Left ventricle myocardium inferior (tissue), 1 donor: Measurements from ENCODE around the gene KLF17. TPM values are rescaled to one million over a fixed set of nuclear protein-coding genes. Genes with fewer than 3 reads are reported as not detected.

Experiments
- DNase-seq: peaks from one replicate; pipeline ENCODE4 v3.0.0-alpha.2; 2020
- H3K27ac ChIP-seq: fragments of 200-600 bp; replicated peaks from 2 replicates; pipeline ENCODE4 v1.8.0; 2021
- H3K27me3 ChIP-seq: fragments of 200-600 bp; 2 replicates; pipeline ENCODE4 v1.8.0; 2021; ENCODE audit warnings: low read depth
- H3K36me3 ChIP-seq: fragments of 200-600 bp; 2 replicates; pipeline ENCODE4 v1.8.0; 2021
- H3K4me1 ChIP-seq: fragments of 200-600 bp; 2 replicates; pipeline ENCODE4 v1.8.0; 2021
- H3K4me3 ChIP-seq: fragments of 200-600 bp; 2 replicates; pipeline ENCODE4 v1.8.0; 2021; ENCODE audit warnings: mild to moderate bottlenecking, moderate library complexity
- H3K9me3 ChIP-seq: fragments of 200-600 bp; replicated peaks from 2 replicates; pipeline ENCODE4 v1.8.0; 2021
- intact Hi-C: fragments of 100-400 bp; cut with micrococcal nuclease; formaldehyde crosslinking; loops from one replicate; pipeline ENCODE4 v1.11.0; 2022
- total RNA-seq: library from RNA; stranded (reverse); fragmentation: NEBNext Ultra II Directional; extraction: Animal tissue kit (Norgen Biotek cat#: 25700); gene quantifications from one replicate; pipeline ENCODE4 v1.2.1, GENCODE V29; 2021
- TF ChIP-seq, protein P1 (sequence below): fragments of 200-600 bp; IDR thresholded peaks from 2 replicates; pipeline ENCODE4 v1.8.0; 2021; ENCODE audit warnings: antibody characterized with exemption, mild to moderate bottlenecking, borderline replicate concordance
- donor health status: DM: no; HTN: yes; CAD: no; lungs with severe emphysema.

The KLF17 gene
- total RNA-seq, 1 donor from 2014 or later = not detected

DNA sequence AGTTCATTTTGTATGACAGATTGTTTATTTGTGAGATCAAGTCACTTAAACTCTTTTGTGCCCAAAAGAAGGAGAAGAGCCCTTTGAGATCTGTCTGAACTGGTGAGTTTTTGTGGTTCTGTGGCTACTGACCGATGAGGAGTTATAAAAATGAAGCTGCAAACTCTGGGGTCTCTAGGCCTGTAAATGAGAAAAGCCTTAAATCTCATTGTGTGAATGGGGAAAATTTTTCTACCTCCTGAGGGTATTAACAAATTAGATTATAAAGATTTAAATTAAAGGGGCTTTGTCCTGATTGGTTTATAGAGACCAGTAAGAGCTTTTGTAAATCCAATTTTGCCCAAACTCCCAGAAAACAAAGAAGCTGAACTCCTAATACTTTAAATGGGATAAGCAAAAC, 9.7 kb upstream of the KLF17 start:
- Histone ChIP-seq H3K4me3 (no peak overlapping the region), H3K27ac (no peak overlapping the region), H3K27me3 (peaks cover 56% of the 10 kb centered on the region), H3K9me3 (no peaks in the 10 kb centered on the region), H3K36me3 (no peaks in the 10 kb centered on the region), H3K4me1 (no peaks in the 10 kb centered on the region)
- DNase-seq = no peak
- TF ChIP-seq, protein P1, sequence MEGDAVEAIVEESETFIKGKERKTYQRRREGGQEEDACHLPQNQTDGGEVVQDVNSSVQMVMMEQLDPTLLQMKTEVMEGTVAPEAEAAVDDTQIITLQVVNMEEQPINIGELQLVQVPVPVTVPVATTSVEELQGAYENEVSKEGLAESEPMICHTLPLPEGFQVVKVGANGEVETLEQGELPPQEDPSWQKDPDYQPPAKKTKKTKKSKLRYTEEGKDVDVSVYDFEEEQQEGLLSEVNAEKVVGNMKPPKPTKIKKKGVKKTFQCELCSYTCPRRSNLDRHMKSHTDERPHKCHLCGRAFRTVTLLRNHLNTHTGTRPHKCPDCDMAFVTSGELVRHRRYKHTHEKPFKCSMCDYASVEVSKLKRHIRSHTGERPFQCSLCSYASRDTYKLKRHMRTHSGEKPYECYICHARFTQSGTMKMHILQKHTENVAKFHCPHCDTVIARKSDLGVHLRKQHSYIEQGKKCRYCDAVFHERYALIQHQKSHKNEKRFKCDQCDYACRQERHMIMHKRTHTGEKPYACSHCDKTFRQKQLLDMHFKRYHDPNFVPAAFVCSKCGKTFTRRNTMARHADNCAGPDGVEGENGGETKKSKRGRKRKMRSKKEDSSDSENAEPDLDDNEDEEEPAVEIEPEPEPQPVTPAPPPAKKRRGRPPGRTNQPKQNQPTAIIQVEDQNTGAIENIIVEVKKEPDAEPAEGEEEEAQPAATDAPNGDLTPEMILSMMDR = no peak
- intact Hi-C loops = no loop called here

DNA sequence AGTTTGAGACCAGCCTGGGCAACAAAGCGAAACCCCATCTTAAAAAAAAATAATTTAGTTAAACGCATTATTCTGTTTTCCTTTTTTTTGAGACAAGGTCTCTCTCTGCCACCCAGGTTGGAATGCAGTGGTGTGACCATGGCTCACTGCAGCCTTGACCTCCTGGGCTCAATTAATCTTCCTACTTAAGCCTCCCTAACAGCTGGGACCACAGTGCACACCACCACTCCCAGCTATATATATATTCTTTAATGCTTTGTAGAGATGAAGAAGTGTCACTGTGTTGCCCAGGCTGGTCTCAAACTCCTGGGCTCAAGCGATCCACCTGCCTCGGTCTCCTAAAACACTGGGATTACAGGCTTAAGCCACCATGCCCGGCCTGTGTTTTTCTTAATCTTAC, 7.7 kb upstream of the KLF17 start:
- Histone ChIP-seq H3K4me1 (no peaks in the 10 kb centered on the region), H3K27me3 (peaks cover 37% of the 10 kb centered on the region), H3K9me3 (no peaks in the 10 kb centered on the region), H3K27ac (no peak overlapping the region), H3K36me3 (no peaks in the 10 kb centered on the region), H3K4me3 (no peak overlapping the region)
- intact Hi-C loops = no loop called here
- no peak for DNase-seq
- TF ChIP-seq, protein P1 = no peak

DNA sequence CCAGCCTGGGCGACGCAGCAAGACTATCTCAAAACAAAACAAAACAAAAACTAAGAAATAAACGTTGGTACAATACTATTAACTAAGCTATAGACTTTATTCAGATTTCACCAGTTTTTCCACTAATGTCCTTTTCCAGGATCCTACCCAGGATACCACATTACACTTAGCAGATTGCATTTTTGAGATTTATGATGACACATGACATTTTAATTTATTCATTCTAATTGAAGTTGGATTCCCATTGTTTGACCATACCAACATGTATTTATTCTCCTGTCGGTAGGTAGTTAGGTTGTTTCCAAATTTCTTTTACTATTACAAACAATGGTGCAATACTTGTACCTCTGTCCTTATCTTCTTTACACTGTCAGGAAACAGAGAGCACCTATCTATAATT, 6.8 kb upstream of the KLF17 start:
- no peaks in the 10 kb centered on the region for H3K4me1 ChIP-seq

DNA sequence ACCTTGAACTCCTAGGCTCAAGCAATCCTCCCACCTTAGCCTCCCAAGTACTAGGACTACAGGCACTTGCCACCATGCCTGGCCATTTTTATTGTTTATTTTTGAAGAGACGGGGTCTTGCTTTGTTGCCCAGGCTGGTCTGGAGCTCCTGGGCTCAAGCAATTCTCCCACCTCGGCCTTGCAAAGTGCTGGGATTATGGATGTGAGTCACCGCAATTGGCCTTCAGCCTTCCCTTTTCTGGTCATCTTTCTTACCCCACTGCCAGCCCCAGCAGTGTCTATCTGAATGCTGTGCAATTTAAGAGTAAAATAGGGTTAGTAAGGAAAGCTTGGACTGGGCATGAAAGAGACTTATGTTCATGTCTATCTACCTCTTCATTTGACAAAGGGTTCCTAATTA, 6.1 kb upstream of the KLF17 start:
- no peak overlapping the region for H3K4me3 ChIP-seq
- H3K4me1 ChIP-seq = no peaks in the 10 kb centered on the region
- no peaks in the 10 kb centered on the region for H3K36me3 ChIP-seq
- TF ChIP-seq, protein P1 = no peak
- H3K9me3 ChIP-seq = no peaks in the 10 kb centered on the region
- no peak for DNase-seq
- H3K27me3 ChIP-seq = peaks cover 21% of the 10 kb centered on the region
- intact Hi-C loops = no loop called here
- no peak overlapping the region for H3K27ac ChIP-seq

More for the DNA sequence above, 6.8 kb upstream of the KLF17 start:
- TF ChIP-seq, protein P1 = no peak
- no peak for DNase-seq
- intact Hi-C loops = no loop called here
- Histone ChIP-seq H3K27ac (no peak overlapping the region), H3K4me3 (no peak overlapping the region), H3K9me3 (no peaks in the 10 kb centered on the region), H3K36me3 (no peaks in the 10 kb centered on the region), H3K27me3 (peaks cover 27% of the 10 kb centered on the region)

DNA sequence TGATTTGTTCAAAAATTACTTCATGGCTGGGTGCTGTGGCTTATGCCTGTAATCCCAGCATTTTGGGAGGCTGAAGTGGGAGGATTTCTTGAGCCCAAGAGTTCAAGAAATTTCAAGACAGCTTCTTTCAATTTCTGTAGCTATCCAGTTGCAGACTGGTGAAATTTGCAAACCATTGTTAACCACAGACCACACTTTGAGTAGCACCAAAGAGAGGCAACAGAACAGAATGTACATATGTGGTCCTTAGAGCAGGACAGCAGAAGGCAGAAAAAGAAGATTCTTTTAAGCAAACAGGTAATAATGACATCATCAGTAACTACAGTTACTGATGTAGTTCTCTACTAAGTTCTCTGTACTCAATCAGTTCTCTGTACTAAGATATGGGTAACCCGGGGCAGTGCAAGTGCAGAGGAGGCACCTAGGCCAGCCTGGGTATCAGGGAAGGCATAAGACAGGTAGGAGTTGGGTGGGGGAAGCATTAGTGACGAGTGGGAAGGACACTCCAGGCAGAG, 5.5 kb upstream of the KLF17 start:
- H3K27ac ChIP-seq = no peak overlapping the region
- intact Hi-C loops = no loop called here
- peaks cover 20% of the 10 kb centered on the region for H3K27me3 ChIP-seq
- no peak for DNase-seq
- H3K9me3 ChIP-seq = no peaks in the 10 kb centered on the region
- TF ChIP-seq, protein P1 = no peak
- H3K36me3 ChIP-seq = no peaks in the 10 kb centered on the region
- no peaks in the 10 kb centered on the region for H3K4me1 ChIP-seq
- no peak overlapping the region for H3K4me3 ChIP-seq
